Measurements from ENCODE around the gene HDAC4.

The HDAC4 gene

GRCh38 chr2:239129147-239129920 is 271.5 kb downstream of the HDAC4 start:
- DNase-seq, result no peak

GRCh38 chr2:239128706-239129105 is 272.1 kb downstream of the HDAC4 start:
- no peak for DNase-seq

GRCh38 chr2:239127513-239127912 is 273.3 kb downstream of the HDAC4 start:
- no peak for DNase-seq

GRCh38 chr2:239125726-239126675 is 274.8 kb downstream of the HDAC4 start:
- DNase-seq, result no peak

GRCh38 chr2:239124152-239124899 is 276.5 kb downstream of the HDAC4 start:
- DNase-seq, result no peak

GRCh38 chr2:239122421-239123110 is 278.3 kb downstream of the HDAC4 start:
- no peak for DNase-seq

- no peak for DNase-seq
Observed at GRCh38 chr2:239121600-239122012, 279.2 kb downstream of the HDAC4 start.

GRCh38 chr2:239120664-239121063 is 280.2 kb downstream of the HDAC4 start:
- no peak for DNase-seq

- DNase-seq, result peak; percentile 31
Observed at GRCh38 chr2:239119346-239120126, 281.3 kb downstream of the HDAC4 start.

GRCh38 chr2:239118675-239119211 is 282.1 kb downstream of the HDAC4 start:
- no peak for DNase-seq

- no peak for DNase-seq
Observed at GRCh38 chr2:239118264-239118663, 282.6 kb downstream of the HDAC4 start.

GRCh38 chr2:239117831-239118230 is 283.0 kb downstream of the HDAC4 start:
- no peak for DNase-seq

GRCh38 chr2:239116456-239117246 is 284.2 kb downstream of the HDAC4 start:
- no peak for DNase-seq

- DNase-seq, result no peak
Observed at GRCh38 chr2:239115616-239116015, 285.2 kb downstream of the HDAC4 start.

- no peak for DNase-seq
Observed at GRCh38 chr2:239114616-239115265, 286.1 kb downstream of the HDAC4 start.

GRCh38 chr2:239114119-239114581 is 286.7 kb downstream of the HDAC4 start:
- DNase-seq, result no peak

- DNase-seq, result no peak
Observed at GRCh38 chr2:239113615-239114014, 287.2 kb downstream of the HDAC4 start.

GRCh38 chr2:239113171-239113570 is 287.6 kb downstream of the HDAC4 start:
- no peak for DNase-seq

GRCh38 chr2:239112127-239112774 is 288.6 kb downstream of the HDAC4 start:
- no peak for DNase-seq

All from COR-L47 (cell line).